ENCODE measurements around the gene GRIK1.

Gene GRIK1

DNA sequence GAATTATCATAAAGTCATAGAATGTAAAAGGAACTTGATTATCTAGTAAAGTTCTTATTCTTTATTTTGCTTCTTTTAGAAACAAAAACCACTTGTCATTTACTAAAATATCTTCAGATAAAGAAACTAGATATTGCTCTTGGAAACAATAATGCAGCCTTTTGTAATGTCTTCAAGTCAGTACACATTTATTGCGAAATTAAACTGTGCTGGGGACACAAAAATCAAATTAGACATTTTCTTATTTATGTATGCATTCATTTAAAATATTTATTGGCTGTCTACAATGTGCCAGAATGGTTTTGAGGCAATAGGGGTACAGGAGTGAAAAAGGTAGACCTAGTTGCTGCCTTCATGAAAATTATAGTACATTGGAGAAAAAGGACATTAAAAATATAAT, 201.1 kb downstream of the GRIK1 start:
- Histone ChIP-seq H3K9ac (ENCODE audit: low read length) (no peak overlapping the region), H3K27ac (ENCODE audit: low read length) (no peak overlapping the region), H3K9me3 (ENCODE audit: control insufficient read depth, low read depth, low read length) (no peaks in the 10 kb centered on the region), H3K4me1 (ENCODE audit: control insufficient read depth, low read depth, low read length) (no peaks in the 10 kb centered on the region), H3K27me3 (ENCODE audit: control insufficient read depth, insufficient read depth, low read length) (no peaks in the 10 kb centered on the region), H3K36me3 (ENCODE audit: control insufficient read depth, low read depth, low read length) (no peaks in the 10 kb centered on the region), H3K4me3 (ENCODE audit: low read length) (no peak overlapping the region)

DNA sequence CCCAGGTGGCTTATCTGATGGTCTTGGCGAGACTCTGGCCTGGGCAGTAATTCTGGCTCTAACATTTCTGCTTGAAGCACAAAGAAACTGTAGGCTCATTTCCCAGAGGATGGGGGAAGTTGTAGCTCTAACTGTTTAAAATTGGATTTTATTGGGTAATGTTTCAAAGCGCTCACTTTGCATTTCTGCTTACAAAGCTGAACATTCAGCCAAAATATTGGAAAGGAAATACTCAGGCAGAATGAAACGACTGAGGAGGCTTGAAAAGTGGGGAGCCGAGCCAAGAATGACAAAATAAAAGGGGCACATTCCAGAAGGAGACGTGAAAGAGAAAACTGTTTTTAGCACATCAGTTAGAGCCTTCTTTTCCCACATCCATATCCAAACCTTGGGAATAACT, 202.6 kb downstream of the GRIK1 start:
- no peak overlapping the region for H3K27ac ChIP-seq (ENCODE audit: low read length)
- H3K36me3 ChIP-seq (ENCODE audit: control insufficient read depth, low read depth, low read length) = no peaks in the 10 kb centered on the region
- no peaks in the 10 kb centered on the region for H3K4me1 ChIP-seq (ENCODE audit: control insufficient read depth, low read depth, low read length)
- H3K27me3 ChIP-seq (ENCODE audit: control insufficient read depth, insufficient read depth, low read length) = no peaks in the 10 kb centered on the region
- H3K4me3 ChIP-seq (ENCODE audit: low read length) = no peak overlapping the region
- H3K9ac ChIP-seq (ENCODE audit: low read length) = no peak overlapping the region
- no peaks in the 10 kb centered on the region for H3K9me3 ChIP-seq (ENCODE audit: control insufficient read depth, low read depth, low read length)

- no peaks in the 10 kb centered on the region for H3K27me3 ChIP-seq (ENCODE audit: control insufficient read depth, insufficient read depth, low read length)
- no peak overlapping the region for H3K27ac ChIP-seq (ENCODE audit: low read length)
- no peaks in the 10 kb centered on the region for H3K36me3 ChIP-seq (ENCODE audit: control insufficient read depth, low read depth, low read length)
- peaks cover 6% of the 10 kb centered on the region for H3K4me1 ChIP-seq (ENCODE audit: control insufficient read depth, low read depth, low read length)
- H3K9me3 ChIP-seq (ENCODE audit: control insufficient read depth, low read depth, low read length) = no peaks in the 10 kb centered on the region
- no peak overlapping the region for H3K4me3 ChIP-seq (ENCODE audit: low read length)
- H3K9ac ChIP-seq (ENCODE audit: low read length) = no peak overlapping the region
Observed at GRCh38 chr21:29730281-29730680, 209.5 kb downstream of the GRIK1 start.

DNA sequence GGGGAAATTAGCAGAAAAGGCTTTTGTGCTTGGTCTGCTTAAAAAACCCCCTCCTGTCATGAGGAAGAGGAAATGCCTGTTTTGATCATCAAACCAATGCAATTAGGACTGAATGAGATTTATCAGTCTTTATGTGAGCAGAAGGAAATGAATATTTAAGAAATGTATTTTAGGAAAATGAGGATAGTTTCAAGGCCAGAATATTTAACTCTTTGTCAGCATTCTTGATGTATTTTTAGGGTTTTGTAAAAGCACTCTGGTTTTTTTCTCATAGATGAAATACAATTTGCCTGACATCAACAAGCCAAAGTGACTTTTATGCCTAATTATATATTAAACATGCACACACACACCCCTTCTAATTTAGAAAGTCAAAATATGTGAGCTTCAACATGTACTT, 213.8 kb downstream of the GRIK1 start:
- Histone ChIP-seq H3K9ac (ENCODE audit: low read length) (no peak overlapping the region), H3K27ac (ENCODE audit: low read length) (no peak overlapping the region), H3K27me3 (ENCODE audit: control insufficient read depth, insufficient read depth, low read length) (no peaks in the 10 kb centered on the region), H3K36me3 (ENCODE audit: control insufficient read depth, low read depth, low read length) (no peaks in the 10 kb centered on the region), H3K4me1 (ENCODE audit: control insufficient read depth, low read depth, low read length) (peaks cover 15% of the 10 kb centered on the region), H3K9me3 (ENCODE audit: control insufficient read depth, low read depth, low read length) (no peaks in the 10 kb centered on the region), H3K4me3 (ENCODE audit: low read length) (no peak overlapping the region)

- Histone ChIP-seq H3K27ac (ENCODE audit: low read length) (no peak overlapping the region), H3K27me3 (ENCODE audit: control insufficient read depth, insufficient read depth, low read length) (no peaks in the 10 kb centered on the region), H3K36me3 (ENCODE audit: control insufficient read depth, low read depth, low read length) (no peaks in the 10 kb centered on the region), H3K4me3 (ENCODE audit: low read length) (no peak overlapping the region), H3K9me3 (ENCODE audit: control insufficient read depth, low read depth, low read length) (no peaks in the 10 kb centered on the region), H3K9ac (ENCODE audit: low read length) (no peak overlapping the region), H3K4me1 (ENCODE audit: control insufficient read depth, low read depth, low read length) (peaks cover 24% of the 10 kb centered on the region)
Observed at GRCh38 chr21:29725025-29725736, 214.6 kb downstream of the GRIK1 start.

GRCh38 chr21:29721964-29722363, 217.8 kb downstream of the GRIK1 start:
- no peak overlapping the region for H3K4me3 ChIP-seq (ENCODE audit: low read length)
- H3K27ac ChIP-seq (ENCODE audit: low read length) = no peak overlapping the region
- H3K4me1 ChIP-seq (ENCODE audit: control insufficient read depth, low read depth, low read length) = peaks cover 30% of the 10 kb centered on the region
- H3K36me3 ChIP-seq (ENCODE audit: control insufficient read depth, low read depth, low read length) = no peaks in the 10 kb centered on the region
- H3K27me3 ChIP-seq (ENCODE audit: control insufficient read depth, insufficient read depth, low read length) = no peaks in the 10 kb centered on the region
- H3K9me3 ChIP-seq (ENCODE audit: control insufficient read depth, low read depth, low read length) = no peaks in the 10 kb centered on the region
- H3K9ac ChIP-seq (ENCODE audit: low read length) = no peak overlapping the region

DNA sequence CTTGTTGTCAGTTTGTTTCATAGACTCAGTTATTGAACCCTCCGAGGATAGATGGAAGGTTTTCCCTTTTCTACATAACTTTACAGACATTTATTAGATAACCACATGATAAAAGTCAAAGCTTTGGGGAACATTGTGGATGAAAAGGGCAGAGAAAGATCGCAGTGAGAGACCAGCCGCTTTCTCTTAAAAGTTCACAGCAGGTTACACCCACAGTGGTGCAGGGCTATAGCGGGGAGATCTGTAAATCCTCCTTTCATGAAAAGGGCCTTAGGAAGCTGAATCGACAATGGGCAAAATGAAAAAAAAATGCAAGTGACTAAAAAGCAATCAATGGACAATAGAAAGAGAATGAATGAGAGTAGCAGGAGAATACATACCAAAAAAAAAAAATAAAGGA, 218.6 kb downstream of the GRIK1 start:
- Histone ChIP-seq H3K36me3 (ENCODE audit: control insufficient read depth, low read depth, low read length) (no peaks in the 10 kb centered on the region), H3K4me3 (ENCODE audit: low read length) (peak overlapping the region; percentile 31)

GRCh38 chr21:29719521-29719920, 220.3 kb downstream of the GRIK1 start:
- no peak overlapping the region for H3K4me3 ChIP-seq (ENCODE audit: low read length)
- no peaks in the 10 kb centered on the region for H3K36me3 ChIP-seq (ENCODE audit: control insufficient read depth, low read depth, low read length)
- H3K27ac ChIP-seq (ENCODE audit: low read length) = no peak overlapping the region
- H3K9me3 ChIP-seq (ENCODE audit: control insufficient read depth, low read depth, low read length) = no peaks in the 10 kb centered on the region
- H3K4me1 ChIP-seq (ENCODE audit: control insufficient read depth, low read depth, low read length) = peaks cover 24% of the 10 kb centered on the region
- H3K27me3 ChIP-seq (ENCODE audit: control insufficient read depth, insufficient read depth, low read length) = no peaks in the 10 kb centered on the region
- H3K9ac ChIP-seq (ENCODE audit: low read length) = no peak overlapping the region

More for the DNA sequence above, 218.6 kb downstream of the GRIK1 start:
- H3K9ac ChIP-seq (ENCODE audit: low read length) = no peak overlapping the region
- peaks cover 30% of the 10 kb centered on the region for H3K4me1 ChIP-seq (ENCODE audit: control insufficient read depth, low read depth, low read length)
- H3K27ac ChIP-seq (ENCODE audit: low read length) = no peak overlapping the region
- no peaks in the 10 kb centered on the region for H3K27me3 ChIP-seq (ENCODE audit: control insufficient read depth, insufficient read depth, low read length)
- no peaks in the 10 kb centered on the region for H3K9me3 ChIP-seq (ENCODE audit: control insufficient read depth, low read depth, low read length)

- peaks cover 24% of the 10 kb centered on the region for H3K4me1 ChIP-seq (ENCODE audit: control insufficient read depth, low read depth, low read length)
- H3K9me3 ChIP-seq (ENCODE audit: control insufficient read depth, low read depth, low read length) = no peaks in the 10 kb centered on the region
- H3K36me3 ChIP-seq (ENCODE audit: control insufficient read depth, low read depth, low read length) = no peaks in the 10 kb centered on the region
- H3K4me3 ChIP-seq (ENCODE audit: low read length) = no peak overlapping the region
- no peaks in the 10 kb centered on the region for H3K27me3 ChIP-seq (ENCODE audit: control insufficient read depth, insufficient read depth, low read length)
- H3K27ac ChIP-seq (ENCODE audit: low read length) = no peak overlapping the region
- H3K9ac ChIP-seq (ENCODE audit: low read length) = no peak overlapping the region
Observed at GRCh38 chr21:29718081-29718815, 221.5 kb downstream of the GRIK1 start.

GRCh38 chr21:29717659-29718058, 222.1 kb downstream of the GRIK1 start:
- H3K27ac ChIP-seq (ENCODE audit: low read length) = no peak overlapping the region
- H3K9me3 ChIP-seq (ENCODE audit: control insufficient read depth, low read depth, low read length) = no peaks in the 10 kb centered on the region
- H3K27me3 ChIP-seq (ENCODE audit: control insufficient read depth, insufficient read depth, low read length) = no peaks in the 10 kb centered on the region
- H3K9ac ChIP-seq (ENCODE audit: low read length) = no peak overlapping the region
- H3K4me1 ChIP-seq (ENCODE audit: control insufficient read depth, low read depth, low read length) = peaks cover 24% of the 10 kb centered on the region
- no peak overlapping the region for H3K4me3 ChIP-seq (ENCODE audit: low read length)
- H3K36me3 ChIP-seq (ENCODE audit: control insufficient read depth, low read depth, low read length) = no peaks in the 10 kb centered on the region

DNA sequence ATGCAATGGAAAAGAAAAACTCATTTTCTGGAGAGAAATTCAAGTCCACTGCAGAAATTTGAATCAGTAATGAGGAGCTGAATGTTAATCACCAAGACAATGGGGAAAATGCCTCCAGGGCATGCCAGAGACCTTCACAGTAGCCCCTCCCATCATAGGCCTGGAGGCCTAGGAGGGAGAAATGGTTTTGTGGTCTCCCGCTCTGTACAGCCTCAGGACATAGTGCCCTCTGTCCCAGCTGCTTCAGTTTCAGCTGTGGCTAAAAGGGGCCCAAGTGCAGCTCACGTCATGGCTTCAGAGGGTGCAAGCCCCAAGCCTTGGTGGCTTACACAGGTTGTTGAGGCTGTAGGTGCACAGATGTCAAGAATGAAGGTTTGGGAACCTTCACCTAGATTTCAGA, 223.0 kb downstream of the GRIK1 start:
- no peaks in the 10 kb centered on the region for H3K27me3 ChIP-seq (ENCODE audit: control insufficient read depth, insufficient read depth, low read length)
- no peak overlapping the region for H3K9ac ChIP-seq (ENCODE audit: low read length)
- H3K36me3 ChIP-seq (ENCODE audit: control insufficient read depth, low read depth, low read length) = no peaks in the 10 kb centered on the region
- no peak overlapping the region for H3K27ac ChIP-seq (ENCODE audit: low read length)
- H3K9me3 ChIP-seq (ENCODE audit: control insufficient read depth, low read depth, low read length) = no peaks in the 10 kb centered on the region
- H3K4me3 ChIP-seq (ENCODE audit: low read length) = no peak overlapping the region
- H3K4me1 ChIP-seq (ENCODE audit: control insufficient read depth, low read depth, low read length) = peaks cover 21% of the 10 kb centered on the region

DNA sequence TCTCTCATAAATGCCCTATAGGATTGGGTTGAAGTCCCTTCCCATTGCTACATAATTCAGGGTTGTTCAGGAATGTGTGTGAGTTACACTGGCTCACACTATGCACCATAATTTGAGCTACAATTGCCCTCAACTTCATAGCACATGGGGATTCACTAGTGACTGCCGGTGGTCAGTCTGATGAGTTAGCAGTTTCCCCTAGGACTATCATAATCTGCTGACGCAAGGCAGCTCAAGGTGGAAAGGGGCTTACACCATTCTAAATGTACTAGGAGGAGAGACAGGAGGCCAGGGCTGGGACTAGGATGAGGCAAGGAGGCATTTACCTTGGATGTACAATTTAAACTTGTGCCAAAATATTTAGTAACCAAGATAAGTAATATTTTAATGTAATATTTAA, 224.7 kb downstream of the GRIK1 start:
- H3K9ac ChIP-seq (ENCODE audit: low read length) = no peak overlapping the region
- H3K4me3 ChIP-seq (ENCODE audit: low read length) = no peak overlapping the region
- peaks cover 5% of the 10 kb centered on the region for H3K4me1 ChIP-seq (ENCODE audit: control insufficient read depth, low read depth, low read length)
- H3K27ac ChIP-seq (ENCODE audit: low read length) = no peak overlapping the region
- H3K36me3 ChIP-seq (ENCODE audit: control insufficient read depth, low read depth, low read length) = no peaks in the 10 kb centered on the region
- H3K27me3 ChIP-seq (ENCODE audit: control insufficient read depth, insufficient read depth, low read length) = no peaks in the 10 kb centered on the region
- no peaks in the 10 kb centered on the region for H3K9me3 ChIP-seq (ENCODE audit: control insufficient read depth, low read depth, low read length)
